ENCODE results near the gene TSPEAR. TPM values are rescaled to one million over a fixed set of nuclear protein-coding genes. Genes with fewer than 3 reads are reported as not detected.
A peak's percentile ranks its signal among the peaks of the same experiment; 100 is the strongest.

The TSPEAR gene
- total and polyA plus RNA-seq, 9 of the 15 experiments (the other 6 are each of a cell fraction or from before 2014, with no cell fraction given) = not detected

DNA sequence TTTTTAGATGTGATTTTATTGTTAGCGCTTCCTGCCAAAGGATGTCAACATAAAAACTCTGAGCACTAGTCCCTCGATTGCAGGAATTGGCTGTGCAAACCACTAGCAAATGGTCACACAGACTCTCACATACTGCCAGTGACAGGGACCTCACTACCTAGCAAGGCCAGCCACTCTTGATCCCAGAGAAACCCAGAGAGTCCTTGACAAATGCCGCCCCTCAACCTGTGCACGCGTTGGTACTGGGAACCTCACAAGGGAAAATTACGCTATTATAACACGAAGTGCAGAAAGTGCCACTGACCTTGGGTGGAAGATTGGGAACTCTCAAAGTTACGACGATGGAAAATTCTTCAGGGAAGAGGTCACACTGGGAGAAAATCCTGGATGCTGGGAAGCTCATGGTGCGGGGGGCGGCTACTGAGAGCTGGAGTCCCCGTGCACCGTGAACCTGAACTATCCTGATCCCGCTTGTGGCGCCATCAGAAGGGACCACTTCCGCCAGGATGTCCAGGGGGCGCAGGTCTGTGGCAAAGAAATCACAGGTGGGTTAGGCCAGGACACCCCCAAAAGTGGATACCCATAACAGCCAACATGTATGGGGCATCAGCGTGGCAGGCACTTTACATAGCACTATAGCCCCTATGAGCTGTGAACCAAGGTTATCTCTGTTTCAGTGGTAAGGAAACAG, 143.7 kb downstream of the TSPEAR start:
- POLR2A ChIA-PET = no interaction called here

DNA sequence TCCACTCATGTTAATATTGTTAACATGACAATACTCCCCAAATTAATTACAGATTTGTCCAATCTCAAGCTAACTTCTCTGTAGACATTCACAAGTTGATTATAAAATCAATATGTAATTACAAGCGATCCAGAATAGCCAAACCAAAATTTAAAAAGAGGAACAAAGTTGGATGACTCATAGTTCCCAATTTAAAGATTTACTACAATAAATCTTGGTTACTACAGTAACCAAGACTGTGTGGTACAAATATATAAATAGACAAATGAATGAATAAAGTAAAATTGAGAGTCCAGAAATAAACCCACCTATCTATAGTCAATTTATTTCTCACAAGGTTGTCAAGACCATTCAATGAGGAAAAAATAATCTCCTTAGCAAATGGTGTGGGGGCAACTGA, 145.0 kb downstream of the TSPEAR start:
- Histone ChIP-seq H3K9ac (ENCODE audit: insufficient read depth in 1 of 2, low read depth in 2 of 2, low read length in 2 of 2) (no peak overlapping the region), H4K20me1 (replicated peaks; ENCODE audit: control insufficient read depth, insufficient read depth, low read length) (no peaks in the 10 kb centered on the region), H3K9me3 (replicated peaks; ENCODE audit: control insufficient read depth, insufficient read depth, low read depth, low read length) (no peaks in the 10 kb centered on the region), H3K27me3 (ENCODE audit: control insufficient read depth in 2 of 2, insufficient read depth in 2 of 2, low read length in 2 of 2) (peaks cover 3 to 11% of the 10 kb centered on the region in 2 experiments; a peak in 3 of 5 replicates), H3K4me2 (ENCODE audit: insufficient read depth, low read length) (no peak overlapping the region), H3K4me3 (no peak overlapping the region), H3K4me1 (replicated peaks in 1 of 2; ENCODE audit: control insufficient read depth in 2 of 2, insufficient read depth in 2 of 2, low read length in 2 of 2) (peaks cover 0 to 13% of the 10 kb centered on the region in 2 experiments; a peak in 1 of 5 replicates), H3K79me2 (ENCODE audit: control insufficient read depth, insufficient read depth, low read length) (no peaks in the 10 kb centered on the region), H3K9me1 (ENCODE audit: control insufficient read depth, insufficient read depth, low read length) (no peaks in the 10 kb centered on the region), H3K36me3 (ENCODE audit: control insufficient read depth, insufficient read depth, low read length) (no peaks in the 10 kb centered on the region), H2AFZ (ENCODE audit: low read depth, low read length) (no peak overlapping the region), H3K27ac (ENCODE audit: extremely low read depth, low read depth, low read length) (no peak overlapping the region)
- BruUV-seq (replicated peaks) = no TSS peak
- in situ Hi-C loops (cut with MboI) (no loop called here), intact Hi-C loops (cut with micrococcal nuclease) (no loop called here)
- CTCF ChIA-PET (ENCODE audit: low intra/inter-chr PET ratio) = interaction anchor here (0.6 kb wide), 1 partner anchor 56 kb away, joined by 4 read pairs; no protein-coding TSS in a partner anchor
- ATAC-seq = no peak
- DNase-seq (ENCODE audit: extremely low read depth in 1 of 4, low spot score in 3 of 4) = no peak
- POLR2A ChIA-PET = no interaction called here
- WGBS (ENCODE audit: insufficient coverage, low coverage, missing lambda C conversion rate) = 4% methylated on average over 1 of the region's 1 CpG
- no peak for FAIRE-seq
- TF ChIP-seq ARNT (IDR thresholded peaks at IDR 0.05) = no peak
- TF ChIP-seq RBBP5 (IDR thresholded peaks at IDR 0.05; ENCODE audit: borderline replicate concordance, insufficient read depth, low read length, poor library complexity, severe bottlenecking) = no peak
- TF ChIP-seq RREB1 (CRISPR knock-in tag; IDR thresholded peaks at IDR 0.05) = no peak
- TF ChIP-seq ZFP30 (CRISPR knock-in tag; IDR thresholded peaks at IDR 0.05; ENCODE audit: borderline replicate concordance) = no peak
- no peak for TF ChIP-seq ZNF764 (CRISPR knock-in tag; IDR thresholded peaks at IDR 0.05; ENCODE audit: low read depth)
- TF ChIP-seq POU5F1 (IDR thresholded peaks at IDR 0.05; ENCODE audit: borderline replicate concordance, low read depth, low read length, partially characterized antibody) = no peak
- no peak for TF ChIP-seq SMARCA4 (IDR thresholded peaks at IDR 0.05)
- peak; percentile 81 for TF ChIP-seq FOSL1 (tag; conservative IDR thresholded peaks at IDR 0.05)

More for the DNA sequence above, 143.7 kb downstream of the TSPEAR start:
- WGBS (ENCODE audit: insufficient coverage, low coverage, missing lambda C conversion rate) = under 1% methylated on average over 18 of the region's 18 CpGs
- in situ Hi-C loops (cut with MboI) (no loop called here), intact Hi-C loops (cut with micrococcal nuclease) (no loop called here)
- H2AFZ ChIP-seq (ENCODE audit: low read depth, low read length) = no peak overlapping the region
- H3K27ac ChIP-seq (ENCODE audit: extremely low read depth, low read depth, low read length) = no peak overlapping the region
- no peak overlapping the region for H3K4me2 ChIP-seq (ENCODE audit: insufficient read depth, low read length)
- peaks cover 0 to 17% of the 10 kb centered on the region in 2 experiments; a peak in 1 of 5 replicates for H3K4me1 ChIP-seq (replicated peaks in 1 of 2; ENCODE audit: control insufficient read depth in 2 of 2, insufficient read depth in 2 of 2, low read length in 2 of 2)
- no TSS peak for BruUV-seq (replicated peaks)
- no peaks in the 10 kb centered on the region for H3K79me2 ChIP-seq (ENCODE audit: control insufficient read depth, insufficient read depth, low read length)
- DNase-seq (ENCODE audit: extremely low read depth in 1 of 4, low spot score in 3 of 4) (no peak), ATAC-seq (no peak), FAIRE-seq (no peak)
- H3K4me3 ChIP-seq = no peak overlapping the region
- CTCF ChIA-PET (ENCODE audit: low intra/inter-chr PET ratio) = no interaction called here
- TF ChIP-seq ETV1 (tag; conservative IDR thresholded peaks at IDR 0.05; ENCODE audit: low read depth) (no peak), ATF1 (CRISPR knock-in tag; IDR thresholded peaks at IDR 0.05) (no peak), ATF1 (tag; IDR thresholded peaks at IDR 0.05) (peak; percentile 3; the same call in 1 of the 2 replicates)
- H3K36me3 ChIP-seq (ENCODE audit: control insufficient read depth, insufficient read depth, low read length) = no peaks in the 10 kb centered on the region
- no peak overlapping the region; a peak in 1 of 4 replicates for H3K9ac ChIP-seq (ENCODE audit: insufficient read depth in 1 of 2, low read depth in 2 of 2, low read length in 2 of 2)
- H3K27me3 ChIP-seq (ENCODE audit: control insufficient read depth in 2 of 2, insufficient read depth in 2 of 2, low read length in 2 of 2) = peaks cover 14 to 23% of the 10 kb centered on the region in 2 experiments; a peak in 3 of 5 replicates
- H3K9me1 ChIP-seq (ENCODE audit: control insufficient read depth, insufficient read depth, low read length) = no peaks in the 10 kb centered on the region
- H3K9me3 ChIP-seq (replicated peaks; ENCODE audit: control insufficient read depth, insufficient read depth, low read depth, low read length) = no peaks in the 10 kb centered on the region
- no peaks in the 10 kb centered on the region for H4K20me1 ChIP-seq (replicated peaks; ENCODE audit: control insufficient read depth, insufficient read depth, low read length)
